H1 (cell line): ENCODE measurements around the gene C20orf202. TPM values are rescaled to one million over a fixed set of nuclear protein-coding genes. Genes with fewer than 3 reads are reported as not detected.

Experiments used
- CTCF ChIA-PET: fragments of 300-600 bp; sonication (Branson Sonifier 250); formaldehyde crosslinking; loops from one replicate; lab custom pipeline; 2021; ENCODE audit not compliant: partially characterized antibody; lab: Charles Lee
- POLR2A ChIA-PET: fragments of 300-600 bp; sonication (Branson Sonifier 250); formaldehyde crosslinking; loops from one replicate; lab custom pipeline; 2021; ENCODE audit warnings: inconsistent platforms; ENCODE audit not compliant: partially characterized antibody; lab: Charles Lee
- DNase-seq, 2 experiments: peaks; one replicate each; pipeline versions ENCODE4 v3.0.0 to v3.0.0-alpha.2; 2010 to 2022; ENCODE audit warnings: low spot score in 2 of 2, low read depth in 1 of 2, mixed read lengths in 1 of 2
- FAIRE-seq: peaks from 2 replicates; lab custom pipeline; 2011; peaks lifted over from hg19 to GRCh38; lab: Jason Lieb, UNC
- H2AFZ ChIP-seq: 2 replicates; pipeline ENCODE4 v1.8.1; 2012; ENCODE audit warnings: low read length, inconsistent platforms
- H2AK5ac ChIP-seq: 2 replicates; pipeline ENCODE4 v1.6.1; 2013; ENCODE audit warnings: low read depth, low read length
- H2BK120ac ChIP-seq: replicated peaks from 2 replicates; pipeline ENCODE3; 2013; ENCODE audit warnings: low read depth, low read length, inconsistent platforms
- H2BK12ac ChIP-seq: 2 replicates; pipeline ENCODE4 v1.6.1; 2013; ENCODE audit warnings: low read depth, low read length
- H2BK15ac ChIP-seq: 2 replicates; pipeline ENCODE4 v1.6.1; 2013; ENCODE audit warnings: low read length
- H2BK20ac ChIP-seq: 2 replicates; pipeline ENCODE4 v1.6.1; 2013; ENCODE audit warnings: low read length
- H2BK5ac ChIP-seq: 2 replicates; pipeline ENCODE4 v1.6.1; 2013; ENCODE audit warnings: low read depth, low read length
- H3K14ac ChIP-seq: 2 replicates; pipeline ENCODE4 v1.6.1; 2013; ENCODE audit warnings: inconsistent platforms; ENCODE audit not compliant: insufficient read length
- H3K18ac ChIP-seq: 2 replicates; pipeline ENCODE4 v1.6.1; 2013; ENCODE audit warnings: low read length; ENCODE audit errors: extremely low read depth
- H3K23ac ChIP-seq: 2 replicates; pipeline ENCODE4 v1.6.1; 2013; ENCODE audit warnings: inconsistent platforms; ENCODE audit not compliant: insufficient read length
- H3K23me2 ChIP-seq: 2 replicates; pipeline ENCODE4 v1.6.1; 2013; ENCODE audit warnings: low read depth, low read length
- H3K27ac ChIP-seq: 2 replicates; pipeline ENCODE4 v1.6.1; 2011; ENCODE audit warnings: low read depth, low read length, inconsistent platforms
- H3K27me3 ChIP-seq, 4 experiments: replicated peaks in 1 of 4; 1 replicate in 1 of 4; 2 replicates in 3 of 4; pipeline versions ENCODE4 v1.6.1 to v1.8.1; 2011 to 2013; ENCODE audit warnings: low read length in 3 of 4, mild to moderate bottlenecking in 3 of 4, inconsistent platforms in 2 of 4, mixed read lengths in 2 of 4, moderate library complexity in 1 of 4; ENCODE audit not compliant: control insufficient read depth in 3 of 4, insufficient read depth in 3 of 4; ENCODE audit errors: extremely low read depth in 1 of 4
- H3K36me3 ChIP-seq, 4 experiments: 2 replicates each; pipeline versions ENCODE4 v1.6.1 to v1.8.1; 2011 to 2013; ENCODE audit warnings: mild to moderate bottlenecking in 4 of 4, low read length in 3 of 4, moderate library complexity in 2 of 4, control low read depth in 1 of 4, inconsistent platforms in 1 of 4; ENCODE audit not compliant: insufficient read depth in 4 of 4, control insufficient read depth in 2 of 4
- H3K4ac ChIP-seq: replicated peaks from 2 replicates; pipeline ENCODE3; 2013; ENCODE audit warnings: low read length, low read depth, mixed read lengths, inconsistent platforms; ENCODE audit not compliant: insufficient read length
- H3K4me1 ChIP-seq, 4 experiments: replicated peaks in 1 of 4; 1 replicate in 1 of 4; 2 replicates in 3 of 4; pipeline versions ENCODE4 v1.6.1 to v1.8.1; 2011 to 2013; ENCODE audit warnings: low read length in 3 of 4, inconsistent platforms in 2 of 4, mixed read lengths in 1 of 4; ENCODE audit not compliant: insufficient read depth in 4 of 4, control insufficient read depth in 3 of 4
- H3K4me2 ChIP-seq, 2 experiments: 2 replicates each; pipeline versions ENCODE4 v1.6.1 to v1.8.1; 2011 to 2013; ENCODE audit warnings: low read depth in 2 of 2, low read length in 2 of 2, control low read depth in 1 of 2, inconsistent platforms in 1 of 2, mild to moderate bottlenecking in 1 of 2; ENCODE audit not compliant: insufficient read depth in 1 of 2
- H3K4me3 ChIP-seq, 4 experiments: fragments of 200-600, 300-600 bp in 1 of 4; sonication (generic), shearing (Covaris generic), sonication (Bioruptor Twin) in 1 of 4; 2 replicates each; pipeline versions ENCODE4 v1.5.1 to v1.8.1; 2011 to 2016; ENCODE audit warnings: low read length in 4 of 4, low read depth in 3 of 4, control low read depth in 2 of 4, inconsistent platforms in 2 of 4, mild to moderate bottlenecking in 2 of 4, mixed read lengths in 1 of 4, moderate library complexity in 1 of 4; ENCODE audit not compliant: insufficient read depth in 2 of 4; ENCODE audit errors: extremely low read depth in 1 of 4
- H3K56ac ChIP-seq: replicated peaks from 2 replicates; pipeline ENCODE3; 2013; ENCODE audit warnings: low read depth, mild to moderate bottlenecking, mixed read lengths, low read length, inconsistent platforms; ENCODE audit not compliant: insufficient read length
- H3K79me1 ChIP-seq: 2 replicates; pipeline ENCODE4 v1.6.1; 2013; ENCODE audit warnings: low read depth, low read length, control low read depth
- H3K79me2 ChIP-seq, 2 experiments: 2 replicates each; pipeline versions ENCODE4 v1.6.1 to v1.8.1; 2012 to 2013; ENCODE audit warnings: low read length in 2 of 2, mild to moderate bottlenecking in 2 of 2, inconsistent platforms in 1 of 2; ENCODE audit not compliant: insufficient read depth in 2 of 2, control insufficient read depth in 1 of 2
- H3K9ac ChIP-seq, 4 experiments: replicated peaks in 1 of 4; 1 replicate in 1 of 4; 2 replicates in 3 of 4; pipeline versions ENCODE4 v1.6.1 to v1.8.1; 2011 to 2013; ENCODE audit warnings: low read depth in 3 of 4, low read length in 3 of 4, control low read depth in 2 of 4, mild to moderate bottlenecking in 2 of 4, moderate library complexity in 2 of 4, inconsistent platforms in 1 of 4; ENCODE audit errors: extremely low read depth in 1 of 4
- H3K9me3 ChIP-seq, 2 experiments: 2 replicates each; pipeline versions ENCODE4 v1.6.1 to v1.8.1; 2012 to 2013; ENCODE audit warnings: mild to moderate bottlenecking in 2 of 2, moderate library complexity in 2 of 2, control low read depth in 1 of 2, inconsistent platforms in 1 of 2, low read depth in 1 of 2, low read length in 1 of 2, mixed read lengths in 1 of 2; ENCODE audit not compliant: insufficient read depth in 2 of 2
- H4K20me1 ChIP-seq, 2 experiments: replicated peaks in 1 of 2; 2 replicates each; pipeline versions ENCODE3 to v1.8.1; 2011 to 2013; ENCODE audit warnings: inconsistent platforms in 2 of 2, low read length in 2 of 2, mild to moderate bottlenecking in 1 of 2; ENCODE audit not compliant: insufficient read depth in 2 of 2, control insufficient read depth in 1 of 2
- H4K5ac ChIP-seq: 2 replicates; pipeline ENCODE4 v1.6.1; 2013; ENCODE audit warnings: low read length, low read depth, mixed read lengths, inconsistent platforms; ENCODE audit not compliant: insufficient read length
- H4K8ac ChIP-seq: 2 replicates; pipeline ENCODE4 v1.8.0; 2013; ENCODE audit warnings: mild to moderate bottlenecking, moderate library complexity, low read length, inconsistent platforms; ENCODE audit not compliant: insufficient read depth; ENCODE audit errors: extremely low read depth
- H4K91ac ChIP-seq: replicated peaks from 2 replicates; pipeline ENCODE3; 2013; ENCODE audit warnings: low read length, mixed read lengths, inconsistent platforms; ENCODE audit not compliant: insufficient read length
- CEBPB ChIP-seq: IDR thresholded peaks from 2 replicates; pipeline ENCODE4 v1.6.1; 2012; ENCODE audit warnings: low read depth, low read length
- CHD1 ChIP-seq: IDR thresholded peaks from 2 replicates; pipeline ENCODE4 v1.6.1; 2012; ENCODE audit warnings: low read depth, low read length, improper control_type of control experiment
- CHD2 ChIP-seq: IDR thresholded peaks from 2 replicates; pipeline ENCODE4 v1.6.1; 2012; ENCODE audit warnings: low read length, improper control_type of control experiment
- FOSL1 ChIP-seq: IDR thresholded peaks from 2 replicates; pipeline ENCODE4 v1.6.1; 2011; ENCODE audit warnings: mild to moderate bottlenecking, low read depth, low read length, moderate library complexity; ENCODE audit not compliant: insufficient read depth
- HDAC2 ChIP-seq, 2 experiments: fragments of 300-600 bp in 1 of 2; sonication (generic) in 1 of 2; IDR thresholded peaks; 2 replicates each; pipeline ENCODE4 v1.6.1; 2011 to 2012; ENCODE audit warnings: low read depth in 2 of 2, low read length in 2 of 2, mild to moderate bottlenecking in 2 of 2, moderate library complexity in 2 of 2, borderline replicate concordance in 1 of 2, inconsistent platforms in 1 of 2
- POLR2AphosphoS5 ChIP-seq: IDR thresholded peaks from 2 replicates; pipeline ENCODE4 v1.6.1; 2011; ENCODE audit warnings: low read depth, low read length
- RAD21 ChIP-seq, 2 experiments: IDR thresholded peaks in 1 of 2; conservative IDR thresholded peaks in 1 of 2; 2 replicates each; pipeline ENCODE4 v1.6.1; 2011; ENCODE audit warnings: low read depth in 2 of 2, low read length in 2 of 2, improper control_type of control experiment in 1 of 2, inconsistent platforms in 1 of 2, mild to moderate bottlenecking in 1 of 2, moderate library complexity in 1 of 2
- RBBP5 ChIP-seq: IDR thresholded peaks from 2 replicates; pipeline ENCODE4 v1.7.1; 2012; ENCODE audit warnings: low read depth, mild to moderate bottlenecking, inconsistent platforms, low read length, moderate library complexity, borderline replicate concordance
- SIN3A ChIP-seq, 2 experiments: IDR thresholded peaks in 1 of 2; conservative IDR thresholded peaks in 1 of 2; 2 replicates each; pipeline ENCODE4 v1.6.1; 2011 to 2012; ENCODE audit warnings: low read length in 2 of 2, improper control_type of control experiment in 1 of 2, low read depth in 1 of 2, mild to moderate bottlenecking in 1 of 2
- SIX5 ChIP-seq: IDR thresholded peaks from 2 replicates; pipeline ENCODE4 v1.6.1; 2011; ENCODE audit warnings: mild to moderate bottlenecking, low read depth, low read length
- SP1 ChIP-seq: IDR thresholded peaks from 2 replicates; pipeline ENCODE4 v1.6.1; 2011; ENCODE audit warnings: low read depth, low read length
- SRF ChIP-seq: IDR thresholded peaks from 2 replicates; pipeline ENCODE4 v1.6.1; 2011; ENCODE audit warnings: mild to moderate bottlenecking, low read depth, low read length, moderate library complexity
- TAF7 ChIP-seq: optimal IDR thresholded peaks from 2 replicates; pipeline ENCODE3; 2011; ENCODE audit warnings: low read depth, mild to moderate bottlenecking, inconsistent platforms, low read length, moderate library complexity, borderline replicate concordance
- YY1 ChIP-seq: IDR thresholded peaks from 2 replicates; pipeline ENCODE4 v1.6.1; 2011; ENCODE audit warnings: low read depth, mild to moderate bottlenecking, low read length
- WGBS, 2 experiments: shearing (Covaris generic) in 1 of 2; methylation state at CpG; one replicate each; pipeline versions ENCODE4 v1.1.6 to v1.1.7; 2013 to 2015; ENCODE audit warnings: low lambda C conversion rate in 2 of 2, mixed read lengths in 2 of 2, inconsistent platforms in 1 of 2, low coverage in 1 of 2, missing lambda C conversion rate in 1 of 2; ENCODE audit not compliant: insufficient replicate concordance in 2 of 2, insufficient coverage in 1 of 2, insufficient read length in 1 of 2; ENCODE audit errors: extremely low coverage in 1 of 2, missing lambda C conversion rate in 1 of 2; 5-methylcytosine and 5-hydroxymethylcytosine counted together
- polyA plus RNA-seq, 7 experiments: library from polyadenylated mRNA; depleted of rRNA in 3 of 7; stranded (reverse) in 5 of 7; unstranded in 2 of 7; fragments of >200 nt in 5 of 7; fragments of 200-250 nt in 2 of 7; gene quantifications; 1 replicate in 5 of 7; 2 replicates in 1 of 7; 4 replicates in 1 of 7; pipeline versions ENCODE4 v1.2.1 to v1.2.3, GENCODE V29; 2011 to 2013; ENCODE audit warnings: missing spikeins in 2 of 7, mixed read lengths in 2 of 7
- total RNA-seq: library from RNA; stranded (reverse); fragmentation: NEBNext Ultra II Directional; extraction: Animal tissue kit (Norgen Biotek cat#: 25700); gene quantifications from 2 replicates; pipeline ENCODE4 v1.2.1, GENCODE V29; 2021

Gene C20orf202
- total and polyA plus RNA-seq, 2 of the 8 experiments (the other 6 are each of a cell fraction or from before 2014, with no cell fraction given): 0.12 TPM; not detected in 1

- H3K79me2 ChIP-seq: no peaks in the 10 kb centered on the region
- no peak overlapping the region for H3K4me2 ChIP-seq
- H3K4me1 ChIP-seq: no peaks in the 10 kb centered on the region
- H3K79me1 ChIP-seq: peaks cover 2% of the 10 kb centered on the region
- H2AFZ ChIP-seq: no peak overlapping the region
- H3K9me3 ChIP-seq: no peaks in the 10 kb centered on the region
- no peak overlapping the region for H3K56ac ChIP-seq
- no peak overlapping the region for H3K23ac ChIP-seq
- 82% methylated on average over 7 of the region's 8 CpGs; no CpG with 5 or more reads in 1 of the 2 experiments for WGBS, 2 experiments
- no peak overlapping the region for H4K8ac ChIP-seq
- no peak overlapping the region for H2BK15ac ChIP-seq
- H3K9ac ChIP-seq: no peak overlapping the region
- H3K27me3 ChIP-seq: no peaks in the 10 kb centered on the region
- no peak overlapping the region for H3K4ac ChIP-seq
- H4K20me1 ChIP-seq: peaks cover 4 to 26% of the 10 kb centered on the region in 2 experiments
- no peak for FAIRE-seq
- no peak overlapping the region for H3K14ac ChIP-seq
- H3K36me3 ChIP-seq: peaks cover 0 to 7% (median under 1%) of the 10 kb centered on the region in 4 experiments; a peak in 5 of 8 replicates
- CTCF ChIA-PET: interaction anchor here (1.2 to 8.7 kb wide), 5 partner anchors 9 to 34 kb away, joined by 3 to 101 read pairs (median 16); partner anchors contain the start of gene C20orf202
- H4K91ac ChIP-seq: no peak overlapping the region
- no peak overlapping the region for H2BK5ac ChIP-seq
- H2BK20ac ChIP-seq: no peak overlapping the region
- no peak overlapping the region for H3K18ac ChIP-seq
- no peaks in the 10 kb centered on the region; the same call in 1 of the 2 replicates for H3K23me2 ChIP-seq
- no peak overlapping the region for H2AK5ac ChIP-seq
- POLR2A ChIA-PET: interaction anchor here (1.2 to 1.3 kb wide), 2 partner anchors 9 to 38 kb away, joined by 3 to 7 read pairs; no protein-coding TSS in a partner anchor
- H3K4me3 ChIP-seq: no peak overlapping the region
- H2BK120ac ChIP-seq: no peak overlapping the region
- DNase-seq: no peak
- H3K27ac ChIP-seq: no peak overlapping the region
- no peak overlapping the region for H4K5ac ChIP-seq
- no peak overlapping the region for H2BK12ac ChIP-seq
- TF ChIP-seq SIX5 (no peak), FOSL1 (no peak), CEBPB (no peak), SRF (no peak), CHD1 (no peak), SIN3A (conservative IDR thresholded peaks at IDR 0.05 in 1 of 2, IDR thresholded peaks at IDR 0.05 in 1 of 2; ENCODE audit: low read depth in 1 of 2, low read length in 2 of 2) (no peak), TAF7 (no peak), SP1 (no peak), RBBP5 (no peak), CHD2 (no peak), POLR2AphosphoS5 (no peak), RAD21 (IDR thresholded peaks at IDR 0.05 in 1 of 2, conservative IDR thresholded peaks at IDR 0.05 in 1 of 2; ENCODE audit: low read depth in 2 of 2, low read length in 2 of 2) (no peak), HDAC2 (IDR thresholded peaks at IDR 0.05; ENCODE audit: borderline replicate concordance in 1 of 2, low read depth in 2 of 2, low read length in 2 of 2) (no peak), YY1 (no peak)
These were observed 28.5 kb upstream of the C20orf202 start for GRCh38 chr20:1174787-1175186.
